ENCODE data around the gene RNU5D-1. TPM values are rescaled to one million over a fixed set of nuclear protein-coding genes. Genes with fewer than 3 reads are reported as not detected.
A peak's percentile ranks its signal among the peaks of the same experiment; 100 is the strongest.

Gene RNU5D-1
- total and polyA plus RNA-seq, 2 of the 13 experiments (the other 11 are each of a cell fraction or from before 2014, with no cell fraction given), result 165 TPM; not detected in 1

DNA sequence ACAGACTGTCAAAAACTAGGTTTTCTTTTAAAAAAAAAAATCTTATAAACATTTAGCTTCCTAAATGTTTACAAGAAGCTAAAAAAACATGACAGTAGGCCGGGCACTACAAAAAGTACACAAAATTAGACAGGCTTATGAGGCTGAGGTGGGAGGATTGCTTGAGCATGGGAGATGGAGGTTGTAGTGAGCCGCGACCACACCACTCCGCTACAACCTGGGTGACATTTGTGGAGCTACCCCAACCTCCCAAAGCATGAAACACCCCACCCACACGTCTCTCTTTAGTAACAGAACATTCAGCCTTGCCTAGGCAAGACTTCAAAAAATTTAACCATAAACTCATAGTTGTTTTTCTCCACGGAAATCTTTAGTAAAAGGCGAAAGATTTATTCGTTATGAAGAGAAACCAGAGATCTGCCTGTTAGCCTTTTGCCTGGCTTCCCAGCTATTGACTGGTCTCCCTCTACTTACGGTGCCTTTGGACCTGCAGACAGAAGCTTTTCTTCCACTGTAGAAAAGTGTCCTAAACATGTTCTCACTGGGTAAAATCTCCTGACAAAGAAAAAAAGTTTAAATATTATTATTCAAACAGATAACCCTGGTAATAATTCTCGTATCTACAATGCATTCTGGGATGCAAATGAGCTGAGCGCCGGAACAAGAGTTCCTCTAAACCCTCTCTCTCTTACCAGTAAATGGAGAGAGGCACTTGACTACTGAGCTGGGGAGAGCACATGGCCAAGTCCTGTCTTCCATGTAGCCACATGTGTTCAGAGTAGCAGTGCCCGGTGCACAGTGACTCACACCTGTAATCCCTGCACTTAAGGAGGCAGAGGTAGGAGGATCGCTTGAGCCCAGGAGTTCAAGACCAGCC is 9.2 kb downstream of the RNU5D-1 start (continued):
- TF ChIP-seq FOXK1 (CRISPR knock-in tag; IDR thresholded peaks at IDR 0.05; ENCODE audit: borderline replicate concordance, low read depth) (peak; percentile 63), NFRKB (IDR thresholded peaks at IDR 0.05) (no peak), ISX (CRISPR knock-in tag; conservative IDR thresholded peaks at IDR 0.05) (no peak; the same call in 1 of the 2 replicates), CAMTA2 (CRISPR knock-in tag; IDR thresholded peaks at IDR 0.05; ENCODE audit: borderline replicate concordance) (no peak), ZBTB14 (CRISPR knock-in tag; IDR thresholded peaks at IDR 0.05) (no peak), SNRNP70 (IDR thresholded peaks at IDR 0.05; ENCODE audit: low read depth, low read length) (no peak), ZNF572 (CRISPR knock-in tag; IDR thresholded peaks at IDR 0.05) (no peak), TSC22D2 (CRISPR knock-in tag; IDR thresholded peaks at IDR 0.05; ENCODE audit: borderline replicate concordance) (0 out of 2 replicates have a peak, but pooled peaks have one; percentile 74), DNMT1 (CRISPR knock-in tag; IDR thresholded peaks at IDR 0.05) (no peak), ZNF143 (CRISPR knock-in tag; IDR thresholded peaks at IDR 0.05) (peak; percentile 90), STAT5B (CRISPR knock-in tag; IDR thresholded peaks at IDR 0.05) (peak; percentile 93), SMARCE1 (IDR thresholded peaks at IDR 0.05; ENCODE audit: borderline replicate concordance) (no peak), ZNF562 (CRISPR knock-in tag; IDR thresholded peaks at IDR 0.05; ENCODE audit: borderline replicate concordance) (no peak; the same call in 1 of the 2 replicates), MBNL3 (CRISPR knock-in tag; conservative IDR thresholded peaks at IDR 0.05) (0 out of 2 replicates have a peak, but pooled peaks have one; percentile 10), ZNF337 (CRISPR knock-in tag; IDR thresholded peaks at IDR 0.05; ENCODE audit: borderline replicate concordance, low read depth) (peak; percentile 82; the same call in 1 of the 2 replicates), RORA (CRISPR knock-in tag; IDR thresholded peaks at IDR 0.05) (no peak), ZNF180 (CRISPR knock-in tag; IDR thresholded peaks at IDR 0.05; ENCODE audit: borderline replicate concordance, low read depth) (peak; percentile 89; the same call in 1 of the 2 replicates), SOX6 (IDR thresholded peaks at IDR 0.05) (no peak), SOX6 (CRISPR knock-in tag; IDR thresholded peaks at IDR 0.05) (peak; percentile 37; the same call in 1 of the 2 replicates), ZBTB7B (CRISPR knock-in tag; IDR thresholded peaks at IDR 0.05) (peak; percentile 58; the same call in 1 of the 2 replicates), BRF2 (CRISPR knock-in tag; IDR thresholded peaks at IDR 0.05) (0 out of 2 replicates have a peak, but pooled peaks have one; percentile 17), JARID2 (CRISPR knock-in tag; IDR thresholded peaks at IDR 0.05; ENCODE audit: insufficient replicate concordance) (no peak)
- TF ChIP-seq, protein P1, sequence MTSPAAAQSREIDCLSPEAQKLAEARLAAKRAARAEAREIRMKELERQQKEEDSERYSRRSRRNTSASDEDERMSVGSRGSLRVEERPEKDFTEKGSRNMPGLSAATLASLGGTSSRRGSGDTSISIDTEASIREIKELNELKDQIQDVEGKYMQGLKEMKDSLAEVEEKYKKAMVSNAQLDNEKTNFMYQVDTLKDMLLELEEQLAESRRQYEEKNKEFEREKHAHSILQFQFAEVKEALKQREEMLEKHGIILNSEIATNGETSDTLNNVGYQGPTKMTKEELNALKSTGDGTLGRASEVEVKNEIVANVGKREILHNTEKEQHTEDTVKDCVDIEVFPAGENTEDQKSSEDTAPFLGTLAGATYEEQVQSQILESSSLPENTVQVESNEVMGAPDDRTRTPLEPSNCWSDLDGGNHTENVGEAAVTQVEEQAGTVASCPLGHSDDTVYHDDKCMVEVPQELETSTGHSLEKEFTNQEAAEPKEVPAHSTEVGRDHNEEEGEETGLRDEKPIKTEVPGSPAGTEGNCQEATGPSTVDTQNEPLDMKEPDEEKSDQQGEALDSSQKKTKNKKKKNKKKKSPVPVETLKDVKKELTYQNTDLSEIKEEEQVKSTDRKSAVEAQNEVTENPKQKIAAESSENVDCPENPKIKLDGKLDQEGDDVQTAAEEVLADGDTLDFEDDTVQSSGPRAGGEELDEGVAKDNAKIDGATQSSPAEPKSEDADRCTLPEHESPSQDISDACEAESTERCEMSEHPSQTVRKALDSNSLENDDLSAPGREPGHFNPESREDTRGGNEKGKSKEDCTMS (CRISPR knock-in tag; conservative IDR thresholded peaks at IDR 0.05), result no peak

All from HepG2 (cell line).